Right forelimb (tissue), 1 donor: ENCODE results near the gene TMEM138.

ENCODE experiments used
- DNase-seq: peaks from one replicate; pipeline ENCODE4 v3.0.0-alpha.2; 2018

Gene TMEM138

DNA sequence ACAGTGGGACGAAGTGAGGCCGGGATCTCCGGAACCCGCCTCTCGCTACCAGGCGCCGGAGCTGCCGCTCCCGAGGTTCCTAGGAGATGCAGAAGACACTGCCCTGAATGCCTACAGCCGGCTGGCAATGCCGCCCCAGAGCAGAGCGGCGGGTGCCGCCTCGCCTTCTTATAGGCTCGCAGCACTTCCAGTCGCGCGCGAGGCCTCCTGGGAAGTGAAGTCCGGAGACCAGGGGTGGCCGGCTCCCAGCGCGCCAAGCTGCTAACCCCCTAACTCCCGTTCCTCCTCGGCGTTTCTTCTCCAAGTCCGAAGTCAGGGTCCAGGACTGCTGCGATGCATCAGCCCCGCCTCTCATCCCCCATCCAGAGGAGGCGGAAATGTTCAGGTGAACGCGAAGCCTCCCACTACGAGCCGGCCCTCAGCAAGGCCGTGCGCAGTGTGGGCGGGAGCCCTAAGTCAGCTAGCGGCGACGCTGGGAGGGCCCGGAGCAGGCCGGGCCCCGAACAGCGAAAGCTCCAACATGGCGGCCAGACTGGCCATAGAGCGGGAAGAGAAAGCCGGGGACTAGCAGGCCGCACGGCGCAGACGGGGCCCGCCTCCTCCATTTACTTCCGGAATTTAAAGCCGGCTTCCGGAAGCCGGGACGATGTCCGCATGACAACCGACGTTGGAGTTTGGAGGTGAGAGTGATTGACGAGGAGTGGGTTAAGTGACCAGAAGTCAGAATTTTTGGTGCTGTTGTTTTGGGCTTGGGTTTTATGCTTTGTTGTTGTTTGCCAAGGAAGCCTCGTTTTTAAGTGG is at the start of gene TMEM138, which contains the start of gene CYB561A3:
Gene TMEM138 (plus strand): TSS at position 634 of the 801 bp plus-strand sequence. CDS start 2,017 bp downstream, outside the sequence.
Gene CYB561A3 (minus strand): TSS at position 142 of the 801 bp plus-strand sequence. CDS start 5,169 bp downstream, outside the sequence.
- DNase-seq = peak; percentile 93

DNA sequence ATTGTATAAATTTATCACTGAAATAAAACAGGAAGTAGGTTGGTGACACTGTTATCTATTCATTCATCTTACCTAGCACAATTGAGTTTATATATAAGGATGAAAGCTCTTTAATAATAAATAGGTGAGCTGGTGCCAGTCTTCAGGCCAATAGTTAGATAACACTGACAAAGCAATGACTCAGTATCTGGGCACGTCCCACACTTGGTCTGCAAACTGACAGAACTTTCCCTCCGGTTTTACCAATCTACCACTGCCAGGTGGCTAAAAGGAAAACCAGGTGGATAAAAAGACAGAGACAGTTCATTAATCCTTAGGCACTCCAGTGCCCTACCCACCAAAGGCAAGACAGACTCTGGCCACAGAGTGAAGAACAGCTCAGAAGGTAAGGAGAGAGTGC is 46.9 kb upstream of the TMEM138 start:
- DNase-seq = no peak

DNA sequence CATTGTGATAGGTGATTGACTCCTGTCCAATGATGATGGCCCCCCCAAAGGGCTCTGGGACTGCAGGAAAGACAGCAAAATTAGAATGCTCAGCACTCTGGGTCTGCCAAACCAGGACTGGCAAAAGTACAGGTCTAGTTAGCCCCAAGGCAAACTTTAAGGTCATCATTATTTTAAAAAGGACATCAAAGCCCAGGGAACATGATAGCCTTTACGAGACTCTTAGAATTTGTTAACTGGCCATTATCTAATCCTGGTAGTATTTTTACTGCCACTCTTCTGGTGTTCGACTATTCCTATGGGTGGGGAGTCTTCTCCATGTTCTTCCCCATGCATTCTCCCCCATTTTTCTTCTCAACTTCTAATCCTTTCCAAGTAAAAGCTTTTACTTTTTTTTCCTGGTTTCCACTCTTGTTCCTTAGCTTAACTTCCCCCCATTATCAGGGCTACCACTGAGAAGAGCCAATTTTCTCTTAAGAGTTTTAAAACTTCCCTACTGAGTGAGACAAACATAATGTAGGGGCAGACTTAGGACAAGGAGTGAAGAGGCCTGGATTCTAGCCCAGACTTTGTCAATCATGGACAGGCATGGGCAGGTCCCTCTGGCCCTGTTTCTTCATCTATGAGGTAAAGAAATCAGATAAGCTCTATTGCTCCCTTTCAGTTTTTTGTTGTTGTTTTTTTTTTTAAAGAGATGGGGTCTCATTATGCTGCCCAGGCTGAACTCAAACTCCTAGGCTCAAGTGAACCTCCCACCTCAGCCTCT is 36.3 kb upstream of the TMEM138 start:
- DNase-seq = no peak

DNA sequence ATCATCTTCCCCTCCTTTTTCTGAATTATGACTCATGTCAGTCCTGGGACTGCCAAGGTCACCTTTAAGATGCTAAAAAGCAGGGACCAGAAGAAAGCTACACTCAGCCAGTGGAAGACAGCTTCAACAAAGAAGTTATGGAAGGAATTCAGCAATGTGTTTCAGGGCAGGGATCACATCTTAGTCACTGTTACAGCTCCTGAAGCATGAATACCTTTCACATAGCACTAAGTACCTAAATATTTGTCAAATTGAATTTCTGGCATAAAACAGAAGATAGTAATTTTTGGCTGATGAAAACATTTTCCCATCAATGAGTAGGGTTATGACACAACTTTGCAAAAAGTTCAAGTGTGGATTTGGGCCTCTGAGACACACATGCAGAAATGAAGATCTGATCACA is 34.5 kb upstream of the TMEM138 start:
- no peak for DNase-seq

DNA sequence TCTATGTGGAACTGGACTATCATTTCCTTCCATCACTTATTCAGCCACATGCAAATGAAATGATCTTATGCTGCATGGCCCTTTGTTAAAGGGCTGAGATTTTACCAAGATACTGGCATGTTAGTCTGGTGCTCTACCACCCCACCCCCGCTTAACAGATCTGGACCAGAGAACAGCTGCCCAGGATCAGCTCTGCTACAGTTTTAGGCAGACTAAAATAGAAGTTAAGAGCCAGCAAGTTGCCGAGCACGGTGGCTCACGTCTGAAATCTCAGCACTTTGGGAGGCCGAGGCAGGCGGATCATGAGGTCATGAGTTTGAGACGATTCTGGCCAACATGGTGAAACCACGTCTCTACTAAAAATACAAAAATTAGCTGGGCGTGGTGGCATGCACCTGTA is 33.8 kb upstream of the TMEM138 start:
- DNase-seq = no peak

DNA sequence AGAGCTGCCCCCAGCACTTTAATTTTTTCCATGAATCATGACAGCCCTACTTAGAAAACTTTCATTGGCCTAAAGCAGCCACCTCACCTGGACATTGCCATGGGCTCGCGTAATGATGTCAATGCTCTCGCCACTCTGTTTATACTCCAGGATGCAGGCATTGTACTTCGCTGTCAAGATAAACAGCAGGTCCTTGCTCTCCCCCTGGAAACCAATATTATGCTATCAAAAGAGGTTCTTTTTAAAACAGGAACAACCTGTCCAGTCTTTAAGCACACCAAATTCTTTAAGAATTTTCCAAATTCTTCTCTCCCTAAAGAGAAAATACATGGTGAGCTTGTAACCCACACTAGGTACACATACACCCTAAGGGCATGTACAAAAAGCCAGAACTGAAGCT is 32.3 kb upstream of the TMEM138 start:
- DNase-seq = no peak

DNA sequence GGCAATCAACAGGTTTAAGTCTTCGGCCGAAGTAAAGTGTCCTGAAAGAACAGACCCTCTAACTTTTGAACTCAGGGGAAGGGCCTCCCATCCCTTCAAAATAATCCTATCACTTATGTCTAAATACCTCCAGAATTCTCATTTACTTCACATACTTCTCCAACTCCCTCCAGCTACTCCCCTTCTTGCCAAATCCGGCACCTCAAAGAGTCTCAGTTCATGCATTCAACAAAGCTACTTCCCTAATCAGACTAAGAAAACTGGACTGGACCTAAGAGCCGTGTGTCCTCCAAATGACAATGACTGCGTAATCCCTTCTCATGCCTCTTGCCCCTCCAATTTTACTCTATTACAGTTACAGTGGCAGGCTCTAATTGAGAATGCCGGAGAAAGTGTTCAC is 30.5 kb upstream of the TMEM138 start:
- DNase-seq = no peak

DNA sequence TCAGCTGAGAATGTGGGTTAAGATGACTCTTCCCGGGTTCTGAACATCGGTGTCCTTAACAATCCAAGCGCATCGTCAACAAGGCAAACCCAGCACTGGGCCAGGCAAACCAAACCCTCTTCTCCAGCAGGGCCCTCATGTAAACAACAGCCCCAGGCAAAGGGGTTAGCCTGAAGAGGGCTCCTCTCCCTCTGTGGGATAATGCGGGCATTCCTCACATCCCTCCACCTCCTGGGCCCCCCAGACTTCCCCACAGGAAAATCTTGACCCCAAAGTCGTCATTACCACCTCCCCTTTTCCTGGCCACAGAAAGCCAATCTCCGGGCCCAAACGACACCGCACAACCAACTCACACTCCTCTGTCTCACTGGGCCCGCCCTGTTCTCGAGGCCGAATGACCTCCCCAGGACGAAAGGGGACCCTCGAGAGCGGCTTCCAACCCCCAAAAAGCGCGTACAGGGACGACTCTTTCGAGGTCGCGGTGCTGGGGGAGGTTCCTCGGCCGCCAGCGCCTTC is 29.8 kb upstream of the TMEM138 start:
- no peak for DNase-seq

DNA sequence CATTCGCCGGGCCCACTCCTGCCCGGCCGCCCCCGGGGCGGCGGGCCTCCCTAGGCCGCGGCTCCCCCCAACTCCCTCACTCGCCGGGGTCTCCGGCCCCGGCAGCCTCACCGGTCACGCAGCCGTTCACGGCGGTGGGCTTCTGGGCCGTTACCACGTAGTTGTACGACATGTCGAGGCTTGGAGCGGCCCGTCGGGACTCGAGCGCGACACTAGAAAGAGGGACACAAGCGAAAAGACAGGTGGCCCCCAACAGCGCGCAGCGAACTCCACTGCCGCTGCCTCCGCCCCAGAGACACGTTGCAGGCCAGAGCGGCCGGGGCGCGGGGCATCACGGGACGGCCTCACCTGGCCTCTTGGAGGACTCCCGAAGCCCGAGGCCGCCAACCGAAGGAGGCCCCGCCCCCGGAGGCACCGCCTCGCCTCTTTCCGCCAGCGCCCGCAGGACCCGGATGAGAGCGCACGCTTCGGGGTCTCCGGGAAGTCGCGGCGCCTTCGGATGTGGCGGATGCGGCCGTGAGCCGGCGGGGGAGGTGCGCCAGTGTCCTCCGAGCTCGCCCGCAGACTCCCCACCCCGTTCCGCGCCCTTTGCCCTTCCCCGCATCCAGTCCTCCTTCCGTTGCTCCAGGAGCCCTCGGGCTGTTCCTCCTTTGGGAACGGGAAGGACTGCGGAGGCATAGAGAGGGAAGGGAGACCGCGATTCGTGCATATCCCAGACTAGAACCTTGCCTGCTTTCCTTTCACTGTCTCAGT is 29.2 kb upstream of the TMEM138 start, which contains the start of the genes DDB1 and TKFC:
Gene DDB1 (minus strand): TSS at position 309 of the 753 bp plus-strand sequence. CDS start 137 bp downstream, at position 172.
Gene TKFC (plus strand): TSS at position 432 of the 753 bp plus-strand sequence. CDS start 1,501 bp downstream, outside the sequence.
- peak; percentile 97 for DNase-seq

DNA sequence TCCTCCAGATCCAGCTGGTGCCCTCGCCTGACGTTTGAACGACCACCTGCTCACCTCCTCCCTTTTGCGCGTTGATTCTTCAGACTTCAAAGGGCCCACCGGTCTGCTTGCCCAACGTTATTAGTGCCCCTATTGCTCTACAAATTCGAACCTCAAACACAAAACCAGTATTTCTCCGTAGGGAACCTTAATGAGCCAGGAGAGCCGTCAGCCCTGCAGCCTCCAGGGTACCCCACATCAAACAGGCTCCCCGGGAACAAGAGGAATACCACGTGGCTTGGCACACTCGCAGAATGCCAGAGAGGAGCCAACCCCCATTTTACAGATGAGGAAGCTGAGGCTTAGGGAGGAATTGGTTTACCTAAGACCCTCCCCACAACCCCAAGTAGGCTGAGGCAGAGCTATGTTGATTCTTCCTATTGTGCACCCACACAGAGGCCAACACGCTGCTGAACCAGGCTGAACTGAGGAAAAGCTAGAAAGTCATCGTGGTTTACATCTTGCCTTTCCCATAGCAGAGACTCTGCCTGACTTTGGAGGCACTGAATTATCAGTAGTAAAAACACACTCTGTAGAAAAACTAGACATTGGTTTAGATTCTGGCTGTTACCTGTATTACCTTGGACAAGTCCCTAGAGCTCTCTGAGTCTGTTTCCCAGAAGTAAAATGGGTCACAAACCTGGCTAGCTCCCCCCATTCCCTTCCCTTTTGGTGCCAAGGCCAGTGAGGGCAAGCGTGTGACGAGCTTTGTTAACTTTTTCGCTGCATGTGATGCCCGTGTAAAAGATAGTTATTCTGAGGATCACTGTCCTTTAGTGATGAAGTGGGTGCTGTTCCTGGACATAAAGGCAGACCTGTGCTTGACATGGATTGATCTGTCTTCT is 28.4 kb upstream of the TMEM138 start:
- DNase-seq = no peak

DNA sequence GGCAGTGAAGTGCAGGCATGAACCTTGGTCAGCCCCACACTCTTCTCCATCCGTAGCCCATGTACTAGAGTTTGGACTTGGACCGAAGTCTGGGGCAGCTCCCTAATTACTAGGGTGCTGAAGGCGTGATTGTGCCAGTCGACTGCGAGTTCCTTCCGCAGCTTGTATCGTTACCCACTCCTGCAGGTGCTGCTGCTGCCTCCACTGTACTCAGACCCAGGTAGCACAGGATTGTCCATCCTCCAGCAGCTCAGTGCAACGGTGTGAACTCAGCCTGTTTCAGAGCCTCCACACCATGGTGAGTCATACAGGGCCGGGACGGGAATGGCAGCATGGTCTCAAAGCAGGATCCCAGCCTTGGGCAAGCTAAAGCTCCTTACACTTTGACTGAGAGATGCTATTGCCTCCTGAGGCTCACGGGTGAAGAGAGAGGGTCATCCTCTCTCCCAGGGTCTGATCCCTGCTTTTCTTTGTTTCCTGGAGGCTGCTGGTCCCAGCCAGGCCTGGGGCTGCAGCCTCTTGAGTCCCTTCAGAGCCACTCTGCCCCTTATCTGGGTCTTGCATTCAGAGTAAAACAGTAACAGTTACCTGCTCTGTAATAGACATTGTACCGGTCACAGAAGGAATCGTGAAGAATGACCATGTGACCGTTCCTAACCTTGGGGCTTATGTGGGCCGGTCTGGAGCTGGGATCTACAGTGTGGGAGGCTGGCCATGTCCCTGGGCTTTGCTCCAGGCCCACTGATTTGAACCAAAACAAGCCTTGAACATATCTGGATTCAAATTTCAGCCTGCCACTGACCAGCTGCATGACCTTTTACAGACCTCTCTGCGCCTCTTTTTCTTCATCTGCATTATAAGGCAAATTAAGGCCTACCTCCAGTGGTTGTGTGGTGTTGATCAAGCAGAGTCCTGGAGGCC is 27.5 kb upstream of the TMEM138 start:
- no peak for DNase-seq

DNA sequence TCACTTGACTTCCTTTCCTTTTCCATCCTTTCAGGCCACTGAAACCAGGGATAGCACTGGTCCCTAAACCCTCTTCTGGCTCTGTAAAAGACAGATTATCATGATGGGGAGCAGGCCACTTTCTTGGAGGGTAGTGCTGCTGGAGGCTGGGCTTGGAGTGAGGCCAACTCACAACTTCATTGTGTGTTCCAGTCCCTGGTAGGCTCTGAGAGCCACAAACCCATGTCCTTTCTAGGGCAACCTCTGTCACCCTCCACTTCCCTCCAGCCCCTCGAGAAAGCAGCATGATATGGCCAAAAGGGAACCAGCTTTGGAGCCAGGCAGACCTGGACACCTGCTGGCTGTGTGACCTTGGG is 26.8 kb upstream of the TMEM138 start:
- DNase-seq = no peak

DNA sequence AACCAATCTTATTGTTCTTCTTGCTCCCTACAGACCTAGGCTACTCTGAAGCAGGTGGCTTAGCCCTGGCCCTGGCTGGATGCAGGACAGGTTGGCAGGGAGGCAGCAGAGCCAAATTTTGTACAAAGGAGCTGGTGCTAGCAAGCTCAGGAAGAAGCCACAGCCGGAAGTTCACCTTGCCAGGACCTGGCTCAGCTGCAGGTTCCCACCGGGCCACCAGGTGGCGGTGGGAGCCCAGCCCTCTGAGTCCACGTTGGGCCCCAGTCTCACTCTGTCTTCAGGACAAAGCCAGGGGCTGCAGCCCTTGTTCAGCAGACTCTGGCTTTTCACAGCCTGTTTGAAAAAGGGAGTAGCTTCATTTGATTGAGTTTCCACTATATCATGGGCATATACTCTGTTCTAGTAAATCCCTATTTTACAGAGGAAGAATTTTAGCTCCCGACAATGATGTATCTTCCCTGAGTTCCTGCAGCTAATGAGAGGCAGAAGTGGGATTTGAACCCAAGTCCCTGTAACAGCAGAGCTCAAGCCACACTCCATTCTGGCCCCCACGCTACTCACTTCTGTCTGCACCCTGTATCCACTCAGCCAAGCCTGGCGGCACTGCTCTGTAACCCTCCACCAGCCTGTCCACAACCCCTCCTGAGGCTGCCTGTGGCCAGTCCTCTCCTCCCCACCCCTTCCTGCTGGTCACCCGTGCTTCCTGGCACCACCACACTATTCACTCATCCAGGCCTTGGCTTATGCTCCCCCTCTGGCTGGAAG is 25.8 kb upstream of the TMEM138 start:
- peak; percentile 87 for DNase-seq

DNA sequence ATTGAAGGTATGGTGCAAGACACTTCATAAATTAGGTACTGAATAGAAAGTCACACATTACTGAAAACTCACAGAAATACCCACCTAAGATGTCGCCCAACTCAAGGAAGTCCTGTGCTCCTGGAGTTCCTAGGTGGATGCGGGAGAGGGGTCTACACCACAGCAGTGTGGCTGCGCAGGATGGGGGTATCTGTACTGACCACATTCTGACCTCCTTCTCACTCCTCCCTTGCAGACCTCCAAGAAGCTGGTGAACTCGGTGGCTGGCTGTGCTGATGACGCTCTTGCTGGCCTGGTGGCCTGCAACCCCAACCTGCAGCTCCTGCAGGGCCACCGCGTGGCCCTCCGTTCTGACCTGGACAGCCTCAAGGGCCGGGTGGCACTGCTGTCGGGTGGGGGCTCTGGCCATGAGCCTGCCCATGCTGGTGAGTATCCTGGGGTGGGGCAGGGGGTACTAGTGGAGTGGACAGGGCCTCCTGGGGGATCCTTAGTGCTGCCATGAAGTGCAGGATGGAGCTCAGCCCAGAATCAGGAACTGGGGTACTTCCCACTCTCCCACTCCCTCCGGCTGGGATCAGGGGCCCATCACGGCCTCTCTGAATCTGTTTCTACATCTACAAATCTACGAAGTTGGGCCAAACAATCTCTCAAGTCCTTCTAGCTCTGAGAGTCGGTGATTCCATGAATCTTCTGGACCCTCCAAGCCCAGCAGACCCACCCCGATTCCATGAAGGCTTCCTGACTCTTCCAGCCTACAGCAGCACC is 24.3 kb upstream of the TMEM138 start:
- no peak for DNase-seq

DNA sequence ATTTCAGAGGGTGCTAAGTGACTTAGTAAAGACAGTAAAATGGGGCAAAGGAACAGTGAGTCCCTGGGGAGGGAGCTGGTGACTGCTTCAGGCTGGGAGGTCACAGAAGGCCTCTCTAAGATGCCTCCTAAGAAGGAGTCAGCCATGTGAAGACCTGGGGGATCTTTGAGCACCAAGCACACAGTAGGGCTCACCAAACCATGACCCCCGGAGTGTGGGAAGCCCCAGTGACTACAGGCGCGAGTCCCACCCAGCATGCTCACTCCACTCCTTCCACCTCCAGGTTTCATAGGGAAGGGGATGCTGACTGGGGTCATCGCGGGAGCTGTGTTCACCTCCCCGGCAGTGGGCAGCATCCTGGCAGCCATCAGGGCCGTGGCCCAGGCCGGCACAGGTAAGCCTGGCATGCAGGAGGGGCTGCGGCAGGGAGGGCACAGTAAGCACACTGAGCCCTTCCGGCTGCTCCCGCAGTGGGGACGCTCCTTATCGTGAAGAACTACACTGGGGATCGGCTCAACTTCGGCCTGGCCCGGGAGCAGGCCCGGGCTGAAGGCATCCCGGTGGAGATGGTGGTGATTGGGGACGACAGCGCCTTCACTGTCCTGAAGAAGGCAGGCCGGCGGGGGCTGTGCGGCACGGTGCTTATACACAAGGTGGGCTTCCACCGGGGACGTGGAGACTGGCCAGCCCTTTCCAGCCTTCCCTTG is 23.2 kb upstream of the TMEM138 start:
- DNase-seq = no peak

DNA sequence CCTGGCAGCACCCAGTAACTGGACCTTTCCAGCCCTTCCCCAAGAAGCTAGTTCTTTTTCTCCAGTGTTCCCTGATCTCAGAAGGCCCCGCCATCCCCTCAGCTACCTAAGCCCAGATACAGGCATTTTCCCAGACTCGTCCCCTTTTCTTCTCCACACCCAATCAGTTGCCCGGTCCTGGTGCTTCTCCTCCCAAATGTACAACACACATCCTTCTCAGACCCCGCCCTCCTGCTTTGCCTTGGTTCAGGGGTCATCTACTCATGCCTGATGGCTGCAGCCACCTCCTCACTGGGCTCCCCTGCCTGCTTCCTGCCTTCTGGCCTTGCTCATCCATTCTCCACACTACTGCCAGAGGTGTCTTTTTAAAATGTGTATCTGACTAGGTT is 22.7 kb upstream of the TMEM138 start:
- no peak for DNase-seq

DNA sequence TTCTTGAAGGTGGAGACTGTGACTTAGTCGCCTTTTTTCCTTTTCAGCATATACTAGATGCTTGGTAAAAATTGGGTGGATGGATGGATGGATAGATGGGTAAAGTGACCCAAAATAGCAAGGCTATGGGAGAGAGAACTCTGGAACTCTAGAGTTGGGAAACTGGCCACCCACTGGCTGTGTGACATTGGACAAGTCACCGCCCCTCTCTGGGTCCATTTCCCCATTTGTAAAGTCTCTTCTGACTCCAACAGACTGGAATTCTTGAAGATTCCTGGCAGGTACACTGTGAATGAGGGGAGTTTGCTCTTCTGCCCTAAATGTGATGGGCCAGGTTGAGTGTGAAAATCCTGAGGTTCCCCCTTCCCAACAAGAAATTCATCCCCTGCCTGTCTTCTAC is 21.2 kb upstream of the TMEM138 start:
- DNase-seq = no peak

DNA sequence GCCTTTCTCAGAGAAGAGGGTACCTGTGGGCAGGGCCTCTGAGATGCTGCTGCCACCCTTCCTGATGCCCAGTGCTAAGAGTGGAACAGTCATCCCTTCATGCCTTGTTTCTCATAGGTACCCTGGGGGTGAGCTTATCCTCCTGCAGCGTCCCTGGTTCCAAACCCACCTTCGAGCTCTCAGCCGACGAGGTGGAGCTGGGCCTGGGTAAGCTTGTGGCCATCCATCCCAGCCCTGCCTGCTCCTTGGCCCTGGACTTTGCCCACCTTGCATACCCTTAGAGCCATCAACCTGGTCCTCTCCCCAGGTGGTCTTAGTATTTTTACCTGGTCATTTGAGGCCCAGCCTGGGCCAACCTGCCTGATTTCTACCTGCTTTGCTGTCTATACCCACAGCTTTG is 20.5 kb upstream of the TMEM138 start:
- DNase-seq = no peak
